ENCODE data around the gene CD48. TPM values are rescaled to one million over a fixed set of nuclear protein-coding genes. Genes with fewer than 3 reads are reported as not detected.

The CD48 gene
- total and polyA plus RNA-seq, 2 experiments from 2014 or later, result 0.30 TPM; not detected in 1

DNA sequence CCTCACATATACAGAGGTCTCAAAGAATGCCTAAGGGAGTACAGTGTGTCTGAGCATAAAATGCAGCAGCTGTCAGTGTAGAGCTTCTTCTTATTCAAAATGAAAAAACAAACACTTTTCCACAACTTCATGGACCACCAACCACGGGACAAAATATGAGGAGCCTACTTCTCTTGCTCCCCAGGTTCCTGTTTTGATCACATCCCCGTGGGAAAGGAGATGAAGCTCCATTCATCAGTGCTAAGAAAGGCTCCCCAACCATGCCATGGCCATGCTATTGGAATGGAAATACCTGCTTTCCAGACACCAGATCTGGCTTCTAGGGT is 383 bp downstream of the CD48 start:
- no peaks in the 10 kb centered on the region for H3K9me3 ChIP-seq (ENCODE audit: low read depth)
- no peaks in the 10 kb centered on the region for H3K27me3 ChIP-seq
- no peaks in the 10 kb centered on the region for H4K20me1 ChIP-seq (ENCODE audit: insufficient read depth, poor library complexity, severe bottlenecking)
- no peaks in the 10 kb centered on the region for H3K9me2 ChIP-seq (replicated peaks; ENCODE audit: insufficient read depth)
- H3K4me2 ChIP-seq, result no peak overlapping the region
- no peaks in the 10 kb centered on the region for H3K79me2 ChIP-seq
- no peak for DNase-seq (ENCODE audit: low spot score)
- H3K4me1 ChIP-seq (ENCODE audit: insufficient read depth), result peaks cover 4% of the 10 kb centered on the region
- 77% methylated on average over 2 of the region's 2 CpGs for WGBS (ENCODE audit: low lambda C conversion rate, missing lambda C conversion rate)
- H3K36me3 ChIP-seq (replicated peaks; ENCODE audit: insufficient read depth, low read depth), result no peaks in the 10 kb centered on the region
- H2AFZ ChIP-seq, result no peak overlapping the region
- no peak overlapping the region for H3K4me3 ChIP-seq
- TF ChIP-seq EZH2 (IDR thresholded peaks at IDR 0.05; ENCODE audit: borderline replicate concordance), result no peak
- no peak for TF ChIP-seq CTCF (IDR thresholded peaks at IDR 0.05; ENCODE audit: poor library complexity)
- TF ChIP-seq EZH2phosphoT487 (IDR thresholded peaks at IDR 0.05; ENCODE audit: low read depth, severe bottlenecking, unreplicated experiment), result no peak
- H3K27ac ChIP-seq, result no peak overlapping the region

DNA sequence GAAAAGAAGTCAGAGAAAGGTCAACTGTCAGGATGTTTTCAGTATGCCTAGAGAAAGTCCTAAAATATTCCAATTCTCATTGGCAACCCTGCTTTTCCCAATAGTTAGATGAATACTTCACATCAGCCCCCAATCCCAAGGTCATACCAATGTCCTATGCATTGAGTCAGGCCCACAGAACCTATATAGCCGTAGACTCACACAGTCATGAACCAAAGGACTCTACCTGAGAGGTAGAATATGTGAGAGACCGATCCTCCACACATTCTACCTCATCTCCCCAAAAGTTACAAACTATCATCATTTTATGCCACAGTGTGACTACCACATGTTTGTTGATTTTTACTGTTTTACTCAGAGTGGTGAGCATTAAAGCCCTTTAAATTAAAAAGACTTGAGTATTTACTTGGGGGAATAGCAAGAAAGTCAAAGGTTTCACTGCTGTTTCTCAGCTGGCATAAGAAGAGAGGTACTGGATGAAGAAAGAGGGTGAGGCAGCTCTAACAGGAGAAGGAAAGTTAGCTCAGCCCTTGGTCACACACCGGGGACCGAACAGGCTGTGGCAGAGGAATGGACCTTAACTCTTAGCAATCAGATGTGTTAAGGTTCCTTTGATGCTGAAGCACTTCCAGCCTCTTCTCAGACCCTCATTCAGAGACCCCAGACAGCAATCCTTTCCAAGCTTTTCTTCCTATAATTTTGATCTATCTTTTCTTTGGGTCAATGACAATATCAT is 937 bp downstream of the CD48 start:
- Histone ChIP-seq H3K4me3 (no peak overlapping the region), H3K36me3 (replicated peaks; ENCODE audit: insufficient read depth, low read depth) (no peaks in the 10 kb centered on the region), H3K79me2 (no peaks in the 10 kb centered on the region), H3K9me2 (replicated peaks; ENCODE audit: insufficient read depth) (no peaks in the 10 kb centered on the region), H4K20me1 (ENCODE audit: insufficient read depth, poor library complexity, severe bottlenecking) (no peaks in the 10 kb centered on the region), H3K4me1 (ENCODE audit: insufficient read depth) (peaks cover 4% of the 10 kb centered on the region), H2AFZ (no peak overlapping the region), H3K4me2 (no peak overlapping the region), H3K27me3 (no peaks in the 10 kb centered on the region), H3K9me3 (ENCODE audit: low read depth) (no peaks in the 10 kb centered on the region), H3K27ac (no peak overlapping the region)
- DNase-seq (ENCODE audit: low spot score), result no peak
- 91% methylated on average over 4 of the region's 4 CpGs for WGBS (ENCODE audit: low lambda C conversion rate, missing lambda C conversion rate)
- TF ChIP-seq EZH2 (IDR thresholded peaks at IDR 0.05; ENCODE audit: borderline replicate concordance), result no peak
- TF ChIP-seq CTCF (IDR thresholded peaks at IDR 0.05; ENCODE audit: poor library complexity), result no peak
- no peak for TF ChIP-seq EZH2phosphoT487 (IDR thresholded peaks at IDR 0.05; ENCODE audit: low read depth, severe bottlenecking, unreplicated experiment)

DNA sequence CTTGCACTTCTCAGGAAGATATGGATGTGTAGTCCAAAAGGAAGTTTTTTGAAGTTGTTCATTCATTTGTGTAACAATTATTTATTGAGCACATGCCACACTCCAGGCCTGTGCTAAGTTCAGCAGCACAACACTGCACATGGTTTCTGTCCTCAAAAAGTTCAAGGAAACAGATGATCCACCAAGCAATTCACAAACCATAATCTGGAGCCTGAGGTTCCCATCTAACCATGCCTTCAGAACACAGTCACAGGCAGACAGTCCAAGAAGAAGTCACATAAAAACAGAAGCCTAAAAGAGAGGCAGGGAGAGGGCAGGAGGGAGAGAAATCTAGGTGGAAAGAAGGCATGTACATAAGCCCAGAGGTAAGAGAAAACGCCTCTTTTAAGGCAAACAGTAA is 1.9 kb downstream of the CD48 start:
- TF ChIP-seq EZH2phosphoT487 (IDR thresholded peaks at IDR 0.05; ENCODE audit: low read depth, severe bottlenecking, unreplicated experiment), result no peak
- TF ChIP-seq EZH2 (IDR thresholded peaks at IDR 0.05; ENCODE audit: borderline replicate concordance), result no peak
- no peak for TF ChIP-seq CTCF (IDR thresholded peaks at IDR 0.05; ENCODE audit: poor library complexity)
- Histone ChIP-seq H3K36me3 (replicated peaks; ENCODE audit: insufficient read depth, low read depth) (no peaks in the 10 kb centered on the region), H3K4me1 (ENCODE audit: insufficient read depth) (peaks cover 4% of the 10 kb centered on the region), H3K4me3 (no peak overlapping the region), H4K20me1 (ENCODE audit: insufficient read depth, poor library complexity, severe bottlenecking) (no peaks in the 10 kb centered on the region), H3K79me2 (no peaks in the 10 kb centered on the region), H3K27ac (no peak overlapping the region), H3K9me3 (ENCODE audit: low read depth) (no peaks in the 10 kb centered on the region), H3K9me2 (replicated peaks; ENCODE audit: insufficient read depth) (no peaks in the 10 kb centered on the region), H2AFZ (no peak overlapping the region), H3K4me2 (no peak overlapping the region), H3K27me3 (no peaks in the 10 kb centered on the region)
- DNase-seq (ENCODE audit: low spot score), result no peak
- 81% methylated on average over 1 of the region's 1 CpG for WGBS (ENCODE audit: low lambda C conversion rate, missing lambda C conversion rate)
